IMR-90 (cell line): ENCODE results near the gene TP53AIP1. TPM values are rescaled to one million over a fixed set of nuclear protein-coding genes. Genes with fewer than 3 reads are reported as not detected.

ENCODE experiments used
- ATAC-seq: fragments of 200-7000 bp; cut with Tn5 transposase; 2 replicates; pipeline ENCODE4 v1.9.1; 2020; ENCODE audit warnings: low read depth, mild to moderate bottlenecking, moderate library complexity
- BruUV-seq: library from RNA; stranded (reverse); fragments of 400-500 nt; replicated peaks from 2 replicates; lab custom pipeline; 2021; lab: Mats Ljungman, UMichigan
- CTCF ChIA-PET: fragments of 300-600 bp; formaldehyde crosslinking; extraction: SDS; loops from one replicate; lab custom pipeline; 2021; ENCODE audit warnings: antibody characterized with exemption; lab: Yijun Ruan, JAX
- POLR2A ChIA-PET: fragments of 300-600 bp; sonication (Branson Sonifier 250); formaldehyde crosslinking; loops from one replicate; lab custom pipeline; 2022; ENCODE audit warnings: antibody characterized with exemption; ENCODE audit not compliant: unreplicated experiment; lab: Charles Lee
- DNase-seq: peaks from one replicate; pipeline ENCODE4 v3.0.0; 2013
- H2AFZ ChIP-seq: replicated peaks from 2 replicates; pipeline ENCODE3; 2013; ENCODE audit warnings: low read length, mild to moderate bottlenecking; ENCODE audit not compliant: poor library complexity
- H2AK5ac ChIP-seq: 2 replicates; pipeline ENCODE4 v1.6.1; 2013; ENCODE audit warnings: low read depth, low read length, inconsistent platforms
- H2AK9ac ChIP-seq: replicated peaks from 2 replicates; pipeline ENCODE3; 2013; ENCODE audit warnings: mild to moderate bottlenecking, low read depth, low read length, moderate library complexity; ENCODE audit not compliant: poor library complexity
- H2BK120ac ChIP-seq: 2 replicates; pipeline ENCODE4 v1.6.1; 2013; ENCODE audit warnings: low read depth, low read length, inconsistent platforms
- H2BK15ac ChIP-seq: 3 replicates; pipeline ENCODE4 v1.6.1; 2013; ENCODE audit warnings: low read depth, low read length, inconsistent platforms
- H2BK20ac ChIP-seq: 2 replicates; pipeline ENCODE4 v1.6.1; 2013; ENCODE audit warnings: low read depth, mild to moderate bottlenecking, inconsistent platforms, low read length, moderate library complexity
- H2BK5ac ChIP-seq: 2 replicates; pipeline ENCODE4 v1.6.1; 2013; ENCODE audit warnings: mild to moderate bottlenecking, low read depth, low read length, inconsistent platforms; ENCODE audit not compliant: poor library complexity, severe bottlenecking
- H3K14ac ChIP-seq: replicated peaks from 2 replicates; pipeline ENCODE4 v1.6.1; 2013; ENCODE audit warnings: low read depth, low read length, inconsistent platforms
- H3K18ac ChIP-seq: 2 replicates; pipeline ENCODE4 v1.6.1; 2013; ENCODE audit warnings: low read depth, low read length, control low read depth
- H3K23ac ChIP-seq: 2 replicates; pipeline ENCODE4 v1.6.1; 2013; ENCODE audit warnings: low read depth, low read length, inconsistent platforms
- H3K27ac ChIP-seq: 2 replicates; pipeline ENCODE4 v1.5.1; 2013; ENCODE audit warnings: mild to moderate bottlenecking, control low read depth, low read length; ENCODE audit not compliant: insufficient read depth
- H3K27me3 ChIP-seq: 2 replicates; pipeline ENCODE4 v1.6.1; 2013; ENCODE audit warnings: low read length; ENCODE audit not compliant: control insufficient read depth, insufficient read depth
- H3K36me3 ChIP-seq: 2 replicates; pipeline ENCODE4 v1.6.1; 2013; ENCODE audit warnings: low read length, mixed read lengths; ENCODE audit not compliant: control insufficient read depth, insufficient read depth
- H3K4ac ChIP-seq: 2 replicates; pipeline ENCODE4 v1.6.1; 2013; ENCODE audit warnings: low read depth, low read length, inconsistent platforms
- H3K4me1 ChIP-seq: 2 replicates; pipeline ENCODE4 v1.6.1; 2013; ENCODE audit warnings: low read length, mixed read lengths; ENCODE audit not compliant: control insufficient read depth, insufficient read depth
- H3K4me2 ChIP-seq: 2 replicates; pipeline ENCODE4 v1.6.1; 2013; ENCODE audit warnings: low read depth, mild to moderate bottlenecking, control low read depth, low read length, moderate library complexity
- H3K4me3 ChIP-seq: 2 replicates; pipeline ENCODE4 v1.5.1; 2013; ENCODE audit warnings: low read depth, mild to moderate bottlenecking, control low read depth, low read length, moderate library complexity; ENCODE audit not compliant: insufficient read depth
- H3K56ac ChIP-seq: 2 replicates; pipeline ENCODE4 v1.6.1; 2013; ENCODE audit warnings: low read length, inconsistent platforms; ENCODE audit not compliant: insufficient read depth; ENCODE audit errors: extremely low read depth
- H3K79me1 ChIP-seq, 2 experiments: 2 replicates each; pipeline ENCODE4 v1.6.1; 2013; ENCODE audit warnings: low read length in 2 of 2, inconsistent platforms in 1 of 2, low read depth in 1 of 2
- H3K9ac ChIP-seq: 2 replicates; pipeline ENCODE4 v1.6.1; 2013; ENCODE audit warnings: low read depth, low read length, control low read depth
- H3K9me1 ChIP-seq: 2 replicates; pipeline ENCODE4 v1.6.1; 2013; ENCODE audit warnings: low read length, inconsistent platforms; ENCODE audit not compliant: insufficient read depth
- H3K9me3 ChIP-seq: 2 replicates; pipeline ENCODE4 v1.6.1; 2013; ENCODE audit warnings: low read length; ENCODE audit not compliant: control insufficient read depth, insufficient read depth
- H4K20me1 ChIP-seq: 2 replicates; pipeline ENCODE4 v1.6.1; 2013; ENCODE audit warnings: low read length, inconsistent platforms; ENCODE audit not compliant: insufficient read depth
- H4K5ac ChIP-seq: 2 replicates; pipeline ENCODE4 v1.6.1; 2013; ENCODE audit warnings: mild to moderate bottlenecking, low read depth, low read length, control low read depth
- H4K8ac ChIP-seq, 2 experiments: 2 replicates each; pipeline ENCODE4 v1.6.1; 2013; ENCODE audit warnings: low read depth in 2 of 2, low read length in 2 of 2, control low read depth in 1 of 2, inconsistent platforms in 1 of 2
- H4K91ac ChIP-seq: 2 replicates; pipeline ENCODE4 v1.6.1; 2013; ENCODE audit warnings: low read depth, low read length, inconsistent platforms; ENCODE audit not compliant: insufficient read depth
- BHLHE40 ChIP-seq: fragments of 150-350 bp; IDR thresholded peaks from 2 replicates; pipeline ENCODE4 v1.6.1; 2016; ENCODE audit warnings: mild to moderate bottlenecking, low read depth, low read length
- CEBPB ChIP-seq: IDR thresholded peaks from 2 replicates; pipeline ENCODE4 v1.6.1; 2012; ENCODE audit warnings: low read depth, low read length, improper control_type of control experiment
- FOS ChIP-seq: fragments of 150-350 bp; IDR thresholded peaks from 2 replicates; pipeline ENCODE4 v1.6.1; 2016; ENCODE audit warnings: low read depth, low read length
- MAFK ChIP-seq: IDR thresholded peaks from 2 replicates; pipeline ENCODE4 v1.6.1; 2012; ENCODE audit warnings: low read depth, low read length, improper control_type of control experiment
- MXI1 ChIP-seq: IDR thresholded peaks from 2 replicates; pipeline ENCODE4 v1.6.1; 2012; ENCODE audit warnings: low read depth, mild to moderate bottlenecking, low read length, moderate library complexity, borderline replicate concordance
- NFE2L2 ChIP-seq: fragments of 150-350 bp; IDR thresholded peaks from 2 replicates; pipeline ENCODE4 v1.6.1; 2016; ENCODE audit warnings: low read depth, mild to moderate bottlenecking, low read length
- POLR2A ChIP-seq: IDR thresholded peaks from 2 replicates; pipeline ENCODE4 v1.6.1; 2012; ENCODE audit warnings: mild to moderate bottlenecking, low read depth, low read length
- SMC3 ChIP-seq: fragments of 150-350 bp; IDR thresholded peaks from 2 replicates; pipeline ENCODE4 v1.6.1; 2016; ENCODE audit warnings: low read depth, mild to moderate bottlenecking, antibody characterized with exemption, low read length, moderate library complexity
- WGBS, 2 experiments: methylation state at CpG; one replicate each; pipeline versions ENCODE4 v1.1.5 to v1.1.7; 2013; ENCODE audit warnings: missing lambda C conversion rate in 2 of 2; ENCODE audit not compliant: insufficient read length in 1 of 2; ENCODE audit errors: extremely low coverage in 2 of 2; 5-methylcytosine and 5-hydroxymethylcytosine counted together
- dilution Hi-C: fragments of 300-500 bp; cut with HindIII; formaldehyde crosslinking; loops from one replicate; pipeline ENCODE4 v1.14.3; 2018; ENCODE audit warnings: low sequenced_read_pairs; ENCODE audit not compliant: unreplicated experiment
- in situ Hi-C: fragments of 300-500 bp; cut with MboI; formaldehyde crosslinking; loops from 3 replicates; pipeline ENCODE4 v1.14.3; 2019; ENCODE audit warnings: low sequenced_read_pairs, inconsistent platforms, mixed read lengths
- intact Hi-C: fragments of 100-400 bp; cut with micrococcal nuclease; formaldehyde crosslinking; loops from 2 replicates; pipeline ENCODE4 v1.10.0; 2022
- polyA plus RNA-seq, 3 experiments: library from polyadenylated mRNA; depleted of rRNA; stranded (reverse); fragments of >200 nt; gene quantifications; 2 replicates each; pipeline ENCODE4 v1.2.3, GENCODE V29; 2012; ENCODE audit warnings: low replicate concordance in 1 of 3
- total RNA-seq: library from RNA; depleted of rRNA; stranded (reverse); fragments of >200 nt; gene quantifications from 2 replicates; pipeline ENCODE4 v1.2.3, GENCODE V29; 2012
- TF ChIP-seq, protein P1 (sequence below): fragments of 150-350 bp; IDR thresholded peaks from 2 replicates; pipeline ENCODE4 v1.6.1; 2016; ENCODE audit warnings: low read depth, mild to moderate bottlenecking, low read length, moderate library complexity, borderline replicate concordance

TP53AIP1 gene
- total and polyA plus RNA-seq, 2 of the 4 experiments (the other 2 are of a cell fraction) = not detected

DNA sequence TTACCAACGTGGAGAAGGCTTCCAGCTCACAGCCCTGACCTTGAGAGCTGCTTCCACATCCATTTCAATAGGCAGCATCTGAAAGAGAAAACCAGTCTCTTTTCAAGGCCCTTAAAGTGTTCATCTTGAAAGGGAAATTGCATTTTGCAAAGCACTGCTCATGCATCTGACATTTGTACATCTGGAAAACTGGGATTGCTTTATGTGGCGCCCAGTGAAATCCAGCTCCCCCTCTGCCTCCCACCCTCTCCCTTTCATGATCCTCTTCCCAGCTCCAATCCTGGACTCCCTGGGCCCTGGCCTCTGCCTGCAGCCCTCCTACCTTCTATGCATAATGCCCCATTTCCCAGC is 17.4 kb downstream of the TP53AIP1 start:
- Histone ChIP-seq H3K9ac (no peak overlapping the region), H2AK9ac (no peak overlapping the region), H4K91ac (no peak overlapping the region), H3K79me1 (no peaks in the 10 kb centered on the region), H2AFZ (no peak overlapping the region), H3K14ac (no peak overlapping the region), H2BK120ac (no peak overlapping the region), H3K4ac (no peak overlapping the region), H4K20me1 (no peaks in the 10 kb centered on the region), H3K4me2 (no peak overlapping the region), H3K27ac (no peak overlapping the region), H3K4me1 (peaks cover 3% of the 10 kb centered on the region; the same call in 1 of the 2 replicates), H3K18ac (no peak overlapping the region), H4K8ac (no peak overlapping the region), H3K56ac (no peak overlapping the region), H2BK20ac (no peak overlapping the region), H3K23ac (no peak overlapping the region), H2BK5ac (no peak overlapping the region), H3K9me1 (no peaks in the 10 kb centered on the region), H2BK15ac (no peak overlapping the region), H3K36me3 (no peaks in the 10 kb centered on the region), H4K5ac (no peak overlapping the region), H2AK5ac (no peak overlapping the region), H3K9me3 (no peaks in the 10 kb centered on the region), H3K4me3 (no peak overlapping the region), H3K27me3 (peaks cover 29% of the 10 kb centered on the region)
- TF ChIP-seq FOS (no peak), CEBPB (no peak), NFE2L2 (no peak), SMC3 (no peak), POLR2A (no peak), BHLHE40 (no peak), MXI1 (no peak), MAFK (no peak)
- TF ChIP-seq, protein P1, sequence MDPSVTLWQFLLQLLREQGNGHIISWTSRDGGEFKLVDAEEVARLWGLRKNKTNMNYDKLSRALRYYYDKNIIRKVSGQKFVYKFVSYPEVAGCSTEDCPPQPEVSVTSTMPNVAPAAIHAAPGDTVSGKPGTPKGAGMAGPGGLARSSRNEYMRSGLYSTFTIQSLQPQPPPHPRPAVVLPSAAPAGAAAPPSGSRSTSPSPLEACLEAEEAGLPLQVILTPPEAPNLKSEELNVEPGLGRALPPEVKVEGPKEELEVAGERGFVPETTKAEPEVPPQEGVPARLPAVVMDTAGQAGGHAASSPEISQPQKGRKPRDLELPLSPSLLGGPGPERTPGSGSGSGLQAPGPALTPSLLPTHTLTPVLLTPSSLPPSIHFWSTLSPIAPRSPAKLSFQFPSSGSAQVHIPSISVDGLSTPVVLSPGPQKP = no peak
- DNase-seq (no peak), ATAC-seq (no peak)
- BruUV-seq = no TSS peak
- in situ Hi-C loops (no loop called here), intact Hi-C loops (no loop called here), dilution Hi-C loops (no loop called here)
- CTCF ChIA-PET = interaction anchor here (1.1 kb wide), 1 partner anchor 41 kb away, joined by 3 read pairs; no protein-coding TSS in a partner anchor
- 78% methylated on average over 1 of the region's 2 CpGs; no CpG with 5 or more reads in 1 of the 2 experiments for WGBS, 2 experiments
- POLR2A ChIA-PET = no interaction called here
